ENCODE results near the gene CERS4. TPM values are rescaled to one million over a fixed set of nuclear protein-coding genes. Genes with fewer than 3 reads are reported as not detected.

CERS4 gene
- total and polyA plus RNA-seq, 2 donors (not counting 1 experiment from before 2014, with no cell fraction given) = 104 to 125 TPM

DNA sequence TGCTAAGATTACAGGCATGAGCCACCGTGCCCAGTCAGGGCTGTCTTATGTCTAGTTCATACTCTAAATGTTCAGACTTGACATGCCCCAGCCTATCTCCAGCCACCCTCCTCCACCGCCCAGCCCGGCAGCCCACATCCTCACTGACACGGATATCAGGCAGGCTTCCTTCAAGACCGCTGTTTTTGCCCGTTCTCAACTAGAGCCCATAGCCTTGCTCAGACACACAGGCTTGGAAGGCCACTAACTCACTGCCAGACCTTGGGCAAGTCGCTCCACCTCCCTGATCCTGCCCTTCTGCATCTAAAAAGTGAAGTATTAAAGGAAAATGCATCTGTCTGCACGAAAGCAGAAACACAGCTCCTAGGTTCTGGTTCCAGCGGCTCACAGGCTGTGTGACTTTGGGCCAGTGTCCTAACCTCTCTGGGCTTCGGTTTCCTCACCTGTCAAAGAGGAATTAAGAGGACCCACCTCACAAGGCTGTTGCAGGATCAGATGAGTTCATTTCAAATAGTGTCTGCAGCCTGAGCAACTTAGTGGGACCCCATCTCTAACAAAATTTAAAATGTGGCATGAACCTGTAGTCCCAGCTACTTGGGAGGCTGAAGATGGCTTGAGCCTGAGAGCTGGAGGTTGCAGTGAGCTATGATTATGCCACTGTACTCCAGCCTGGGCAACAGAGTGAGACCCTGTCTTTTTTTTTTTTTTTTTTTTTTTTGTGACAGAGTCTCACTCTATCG is 14.5 kb upstream of the CERS4 start:
- TF ChIP-seq EZH2 (IDR thresholded peaks at IDR 0.05; ENCODE audit: borderline replicate concordance, insufficient read depth, low read depth, low read length, poor library complexity, severe bottlenecking) = no peak
- TF ChIP-seq, protein P1, sequence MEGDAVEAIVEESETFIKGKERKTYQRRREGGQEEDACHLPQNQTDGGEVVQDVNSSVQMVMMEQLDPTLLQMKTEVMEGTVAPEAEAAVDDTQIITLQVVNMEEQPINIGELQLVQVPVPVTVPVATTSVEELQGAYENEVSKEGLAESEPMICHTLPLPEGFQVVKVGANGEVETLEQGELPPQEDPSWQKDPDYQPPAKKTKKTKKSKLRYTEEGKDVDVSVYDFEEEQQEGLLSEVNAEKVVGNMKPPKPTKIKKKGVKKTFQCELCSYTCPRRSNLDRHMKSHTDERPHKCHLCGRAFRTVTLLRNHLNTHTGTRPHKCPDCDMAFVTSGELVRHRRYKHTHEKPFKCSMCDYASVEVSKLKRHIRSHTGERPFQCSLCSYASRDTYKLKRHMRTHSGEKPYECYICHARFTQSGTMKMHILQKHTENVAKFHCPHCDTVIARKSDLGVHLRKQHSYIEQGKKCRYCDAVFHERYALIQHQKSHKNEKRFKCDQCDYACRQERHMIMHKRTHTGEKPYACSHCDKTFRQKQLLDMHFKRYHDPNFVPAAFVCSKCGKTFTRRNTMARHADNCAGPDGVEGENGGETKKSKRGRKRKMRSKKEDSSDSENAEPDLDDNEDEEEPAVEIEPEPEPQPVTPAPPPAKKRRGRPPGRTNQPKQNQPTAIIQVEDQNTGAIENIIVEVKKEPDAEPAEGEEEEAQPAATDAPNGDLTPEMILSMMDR (IDR thresholded peaks at IDR 0.05) = no peak
- peak overlapping the region; percentile 62 for H3K9ac ChIP-seq (ENCODE audit: low read length)
- intact Hi-C loops (cut with micrococcal nuclease) = loop anchor here (1.0 to 5.0 kb wide), 3 partner anchors 15 to 48 kb away; partner anchors contain the start of gene CERS4
- peak overlapping the region; percentile 18 to 53 (median 38) for H3K4me3 ChIP-seq (ENCODE audit: control extremely low read depth in 1 of 5, extremely low read depth in 1 of 5, insufficient read depth in 1 of 5, low read depth in 2 of 5, low read length in 4 of 5)
- 11% methylated on average over 9 of the region's 11 CpGs for WGBS (ENCODE audit: insufficient coverage)
- ChIA-PET POLR2A (interaction anchor here (0.6 to 4.4 kb wide), 15 partner anchors 9 to 1664 kb away, joined by 3 to 71 read pairs (median 5); partner anchors contain the start of genes CERS4 and TNFSF9), CTCF (interaction anchor here (0.8 to 3.8 kb wide), 7 partner anchors 14 to 46 kb away, joined by 3 to 27 read pairs (median 3); partner anchors contain the start of gene CERS4)
- Mint-ChIP-seq H3K27ac (peak overlapping the region; percentile 97), H3K4me1 (peaks cover 60% of the 10 kb centered on the region), H3K9me3 (ENCODE audit: insufficient read depth) (no peaks in the 10 kb centered on the region), H3K27me3 (no peaks in the 10 kb centered on the region), H3K4me3 (peak overlapping the region; percentile 87)
- peak; percentile 82 for DNase-seq
- peak; percentile 19 for ATAC-seq (ENCODE audit: low read depth)
- H4K20me1 ChIP-seq (ENCODE audit: control insufficient read depth, insufficient read depth, low read length, poor library complexity, severe bottlenecking) = no peaks in the 10 kb centered on the region
- H3K4me1 ChIP-seq (ENCODE audit: control insufficient read depth in 2 of 2, insufficient read depth in 2 of 2, low read length in 2 of 2) = peaks cover 57 to 67% of the 10 kb centered on the region in 2 donors
- H3K27ac ChIP-seq (ENCODE audit: low read length in 2 of 2) = peak overlapping the region; percentile 93 to 96
- H3K36me3 ChIP-seq (replicated peaks in 1 of 2; ENCODE audit: control extremely low read depth in 1 of 2, control insufficient read depth in 1 of 2, extremely low read depth in 1 of 2, insufficient read depth in 2 of 2, low read length in 1 of 2) = no peaks in the 10 kb centered on the region
- no peaks in the 10 kb centered on the region for H3K27me3 ChIP-seq (replicated peaks in 1 of 4; ENCODE audit: control extremely low read depth in 1 of 4, control insufficient read depth in 3 of 4, insufficient read depth in 4 of 4, low read length in 3 of 4)
- peak overlapping the region; percentile 77 for H3K4me2 ChIP-seq (replicated peaks; ENCODE audit: low read depth, low read length, poor library complexity, severe bottlenecking)
- no peak overlapping the region for H2AFZ ChIP-seq (ENCODE audit: insufficient read depth, low read depth, low read length, poor library complexity, severe bottlenecking)
- peaks cover 0 to 13% (median 0%) of the 10 kb centered on the region in 3 donors for H3K9me3 ChIP-seq (ENCODE audit: control extremely low read depth in 1 of 3, control insufficient read depth in 2 of 3, insufficient read depth in 1 of 3, low read length in 2 of 3)
- no peaks in the 10 kb centered on the region for H3K79me2 ChIP-seq (ENCODE audit: control insufficient read depth, insufficient read depth, low read length)
